Measurements from ENCODE around the gene ANKRD65.
"Not testable (repeated sequence)": the region's sequence is repeated elsewhere in the genome, so short reads cannot be mapped to it uniquely, and the experiment has no call there.

DNA sequence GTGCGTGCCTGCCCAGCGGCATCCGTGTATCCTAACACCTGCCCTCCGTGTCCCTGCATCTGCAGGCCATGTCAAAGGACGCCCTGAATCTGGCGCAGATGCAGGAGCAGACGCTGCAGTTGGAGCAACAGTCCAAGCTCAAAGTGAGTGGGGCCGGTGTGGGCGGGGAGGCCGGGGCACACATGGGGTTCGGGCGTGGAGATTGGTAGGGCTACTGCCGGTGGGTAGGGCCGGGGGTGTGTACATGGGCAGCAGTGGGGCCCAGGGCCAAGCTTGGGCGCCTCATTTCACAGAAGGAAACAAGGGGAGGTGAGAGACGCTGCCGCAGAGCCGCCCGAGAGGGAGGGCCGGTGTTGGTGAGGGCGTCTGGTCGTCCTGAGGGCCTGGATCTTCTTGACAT lies 29.5 kb upstream of the ANKRD65 start:
- TF ChIP-seq POLR2AphosphoS5 (IDR thresholded peaks at IDR 0.05; ENCODE audit: insufficient read depth, low read depth, low read length); POLR2A (IDR thresholded peaks at IDR 0.05; ENCODE audit: low read depth, low read length); MAX (IDR thresholded peaks at IDR 0.05; ENCODE audit: insufficient read depth, insufficient read length): not testable (repeated sequence)
- TF ChIP-seq, protein P1, sequence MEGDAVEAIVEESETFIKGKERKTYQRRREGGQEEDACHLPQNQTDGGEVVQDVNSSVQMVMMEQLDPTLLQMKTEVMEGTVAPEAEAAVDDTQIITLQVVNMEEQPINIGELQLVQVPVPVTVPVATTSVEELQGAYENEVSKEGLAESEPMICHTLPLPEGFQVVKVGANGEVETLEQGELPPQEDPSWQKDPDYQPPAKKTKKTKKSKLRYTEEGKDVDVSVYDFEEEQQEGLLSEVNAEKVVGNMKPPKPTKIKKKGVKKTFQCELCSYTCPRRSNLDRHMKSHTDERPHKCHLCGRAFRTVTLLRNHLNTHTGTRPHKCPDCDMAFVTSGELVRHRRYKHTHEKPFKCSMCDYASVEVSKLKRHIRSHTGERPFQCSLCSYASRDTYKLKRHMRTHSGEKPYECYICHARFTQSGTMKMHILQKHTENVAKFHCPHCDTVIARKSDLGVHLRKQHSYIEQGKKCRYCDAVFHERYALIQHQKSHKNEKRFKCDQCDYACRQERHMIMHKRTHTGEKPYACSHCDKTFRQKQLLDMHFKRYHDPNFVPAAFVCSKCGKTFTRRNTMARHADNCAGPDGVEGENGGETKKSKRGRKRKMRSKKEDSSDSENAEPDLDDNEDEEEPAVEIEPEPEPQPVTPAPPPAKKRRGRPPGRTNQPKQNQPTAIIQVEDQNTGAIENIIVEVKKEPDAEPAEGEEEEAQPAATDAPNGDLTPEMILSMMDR (IDR thresholded peaks at IDR 0.05; ENCODE audit: extremely low read depth in 1 of 2, insufficient read depth in 1 of 2, low read depth in 1 of 2, low read length in 2 of 2), result not testable (repeated sequence)
